Measurements from ENCODE around the gene TM4SF4. TPM values are rescaled to one million over a fixed set of nuclear protein-coding genes. Genes with fewer than 3 reads are reported as not detected.

Gene TM4SF4
- total RNA-seq, 2 experiments from 2014 or later: not detected

DNA sequence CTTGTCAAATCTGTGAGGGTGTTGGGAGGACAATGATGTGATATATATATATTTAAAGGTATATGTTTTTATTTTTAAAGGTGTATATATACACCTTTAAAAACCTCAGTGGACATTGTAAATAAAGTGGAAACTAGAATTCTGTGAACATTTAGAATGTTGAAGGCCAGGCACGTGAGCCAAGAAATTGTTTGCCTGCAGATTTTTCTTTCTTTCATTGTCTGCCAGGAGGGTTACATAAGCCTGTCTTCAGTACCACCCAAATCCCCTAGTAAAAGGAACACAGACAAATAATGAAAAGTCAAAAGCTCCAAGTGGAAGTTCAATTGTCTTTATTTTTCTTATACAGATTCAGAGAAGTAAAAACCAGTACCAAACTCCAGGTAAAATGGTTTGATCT is 42.4 kb downstream of the TM4SF4 start:
- H3K27me3 Mint-ChIP-seq: peaks cover 9% of the 10 kb centered on the region
- ChIA-PET CTCF (no interaction called here), POLR2A (no interaction called here)
- no peak overlapping the region for H3K4me3 Mint-ChIP-seq
- peaks cover 4% of the 10 kb centered on the region for H3K4me1 Mint-ChIP-seq
- H3K9me3 Mint-ChIP-seq: no peaks in the 10 kb centered on the region
- H3K36me3 Mint-ChIP-seq (ENCODE audit: low read depth): no peaks in the 10 kb centered on the region
- H3K27ac Mint-ChIP-seq: no peak overlapping the region
- no peak for DNase-seq

- ChIA-PET CTCF (interaction anchor here (1.4 kb wide), 1 partner anchor 10 kb away, joined by 4 read pairs; no protein-coding TSS in a partner anchor), POLR2A (no interaction called here)
- Mint-ChIP-seq H3K27me3 (peaks cover 10% of the 10 kb centered on the region), H3K27ac (no peak overlapping the region), H3K4me1 (no peaks in the 10 kb centered on the region), H3K4me3 (no peak overlapping the region), H3K36me3 (ENCODE audit: low read depth) (no peaks in the 10 kb centered on the region), H3K9me3 (no peaks in the 10 kb centered on the region)
- no peak for DNase-seq
These were observed 45.4 kb downstream of the TM4SF4 start for GRCh38 chr3:149519912-149520311.

GRCh38 chr3:149523512-149524299 is 49.2 kb downstream of the TM4SF4 start:
- ChIA-PET CTCF (interaction anchor here (0.6 to 1.2 kb wide), 3 partner anchors 11 to 284 kb away, joined by 3 to 5 read pairs (median 3); no protein-coding TSS in a partner anchor), POLR2A (no interaction called here)
- H3K4me3 Mint-ChIP-seq: no peak overlapping the region

DNA sequence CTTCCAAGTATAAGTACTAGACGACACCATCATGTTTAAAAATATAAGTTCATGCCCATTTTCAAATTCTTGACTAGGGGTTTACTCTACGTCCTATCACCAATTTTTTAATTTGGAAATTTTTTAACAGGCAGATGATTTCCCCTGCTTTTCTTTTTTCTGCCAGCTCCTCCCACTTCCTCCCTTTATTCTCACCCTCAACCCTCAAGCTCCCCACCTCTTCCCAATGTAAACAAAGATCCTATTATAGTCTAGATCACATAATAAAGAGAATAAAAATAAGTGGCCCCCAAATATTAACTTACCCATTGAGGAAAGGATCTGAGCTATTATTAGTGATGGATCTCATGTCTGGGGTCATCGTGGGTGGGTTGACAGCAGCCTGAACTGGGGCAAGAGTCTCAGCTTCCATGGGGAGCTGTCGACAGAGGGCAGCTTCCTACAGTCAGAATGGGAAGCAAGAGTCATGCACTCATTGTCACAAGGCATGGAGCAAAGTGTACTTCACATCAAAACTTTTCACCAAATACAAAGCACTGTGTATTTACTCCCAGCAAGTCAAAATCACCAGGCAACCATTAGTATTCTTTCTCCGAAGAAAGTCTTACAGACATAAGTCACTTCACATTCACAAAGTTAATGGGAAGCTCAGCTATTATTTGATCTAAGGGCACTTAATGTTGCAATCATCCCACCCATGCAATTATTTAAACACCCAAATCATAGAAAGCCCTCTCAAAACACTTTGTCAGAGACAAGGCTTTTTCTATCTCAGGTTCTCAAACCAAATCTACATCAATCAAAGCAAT is 53.2 kb downstream of the TM4SF4 start:
- CTCF ChIA-PET: interaction anchor here (0.8 kb wide), 1 partner anchor 14 kb away, joined by 3 read pairs; no protein-coding TSS in a partner anchor

More at GRCh38 chr3:149523512-149524299, 49.2 kb downstream of the TM4SF4 start:
- Mint-ChIP-seq H3K27me3 (peaks cover 4% of the 10 kb centered on the region), H3K9me3 (no peaks in the 10 kb centered on the region), H3K4me1 (no peaks in the 10 kb centered on the region), H3K36me3 (ENCODE audit: low read depth) (no peaks in the 10 kb centered on the region), H3K27ac (no peak overlapping the region)
- DNase-seq: no peak

GRCh38 chr3:149528340-149528650 is 53.8 kb downstream of the TM4SF4 start:
- no peak overlapping the region for H3K4me3 Mint-ChIP-seq
- no peak for DNase-seq
- ChIA-PET CTCF (no interaction called here), POLR2A (no interaction called here)
- no peaks in the 10 kb centered on the region for H3K9me3 Mint-ChIP-seq
- peaks cover 6% of the 10 kb centered on the region for H3K27me3 Mint-ChIP-seq
- H3K36me3 Mint-ChIP-seq (ENCODE audit: low read depth): no peaks in the 10 kb centered on the region
- peaks cover 4% of the 10 kb centered on the region for H3K4me1 Mint-ChIP-seq
- no peak overlapping the region for H3K27ac Mint-ChIP-seq

More for the DNA sequence above, 53.2 kb downstream of the TM4SF4 start:
- peaks cover 3% of the 10 kb centered on the region for H3K4me1 Mint-ChIP-seq
- no peak overlapping the region for H3K27ac Mint-ChIP-seq
- POLR2A ChIA-PET: no interaction called here
- DNase-seq: no peak
- peaks cover 3% of the 10 kb centered on the region for H3K27me3 Mint-ChIP-seq
- no peak overlapping the region for H3K4me3 Mint-ChIP-seq
- H3K36me3 Mint-ChIP-seq (ENCODE audit: low read depth): no peaks in the 10 kb centered on the region
- H3K9me3 Mint-ChIP-seq: no peaks in the 10 kb centered on the region

DNA sequence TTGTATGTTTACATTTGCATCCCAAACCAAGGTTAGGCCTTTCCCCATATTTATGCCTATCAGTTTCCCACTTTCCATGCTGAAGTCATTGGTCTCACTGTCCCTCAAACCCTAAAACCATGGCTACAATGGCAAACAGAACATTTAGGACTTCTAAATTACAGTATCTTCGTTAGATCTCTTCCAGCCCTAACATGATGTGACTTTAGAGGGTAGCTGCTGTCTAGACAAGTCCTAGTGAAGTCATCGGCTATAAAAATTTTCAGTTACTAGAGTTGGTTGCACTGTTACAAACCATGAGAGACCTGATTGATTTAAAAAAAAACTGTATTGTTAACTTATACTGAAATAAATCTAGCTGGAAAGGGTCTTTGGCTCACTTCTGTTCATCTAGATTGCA is 54.6 kb downstream of the TM4SF4 start:
- H3K4me1 Mint-ChIP-seq: peaks cover 4% of the 10 kb centered on the region
- ChIA-PET CTCF (no interaction called here), POLR2A (no interaction called here)
- H3K9me3 Mint-ChIP-seq: no peaks in the 10 kb centered on the region
- peaks cover 6% of the 10 kb centered on the region for H3K27me3 Mint-ChIP-seq
- no peaks in the 10 kb centered on the region for H3K36me3 Mint-ChIP-seq (ENCODE audit: low read depth)
- H3K4me3 Mint-ChIP-seq: no peak overlapping the region
- H3K27ac Mint-ChIP-seq: no peak overlapping the region
- DNase-seq: no peak

DNA sequence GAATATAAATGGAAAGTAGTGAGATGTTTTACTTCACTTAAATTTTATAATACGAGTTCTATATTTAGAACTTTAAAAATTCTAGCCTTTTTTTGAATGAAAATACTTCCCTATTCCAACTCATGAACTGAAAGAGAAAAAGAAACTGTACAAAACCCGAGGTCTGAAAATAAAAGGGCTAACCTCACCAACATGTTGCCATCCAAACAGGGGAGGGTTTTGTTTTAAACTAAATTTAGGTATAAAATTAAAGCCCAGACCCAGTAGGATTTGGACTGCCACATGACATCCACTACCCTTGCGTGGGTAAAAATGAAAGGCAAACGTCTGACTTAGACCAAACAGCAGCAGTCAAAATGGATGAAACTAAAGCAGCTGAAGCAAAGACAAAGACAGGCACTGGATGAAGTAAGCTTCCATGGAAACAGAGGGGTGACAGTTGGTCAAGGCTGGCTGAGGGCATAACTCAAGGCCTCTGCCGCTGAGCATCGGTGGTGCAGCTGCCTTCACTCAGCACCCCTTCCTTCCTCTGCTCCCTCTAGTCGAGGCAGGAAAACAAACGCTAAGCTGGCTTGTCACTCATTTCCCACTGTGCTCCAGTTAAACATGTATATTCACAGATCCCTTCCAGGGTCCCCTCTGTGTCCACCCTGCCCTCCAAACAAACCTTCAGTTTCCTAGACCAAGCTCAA is 58.1 kb downstream of the TM4SF4 start:
- CTCF ChIA-PET: interaction anchor here (1.4 to 2.5 kb wide), 2 partner anchors 239 to 276 kb away, joined by 7 to 8 read pairs; no protein-coding TSS in a partner anchor

DNA sequence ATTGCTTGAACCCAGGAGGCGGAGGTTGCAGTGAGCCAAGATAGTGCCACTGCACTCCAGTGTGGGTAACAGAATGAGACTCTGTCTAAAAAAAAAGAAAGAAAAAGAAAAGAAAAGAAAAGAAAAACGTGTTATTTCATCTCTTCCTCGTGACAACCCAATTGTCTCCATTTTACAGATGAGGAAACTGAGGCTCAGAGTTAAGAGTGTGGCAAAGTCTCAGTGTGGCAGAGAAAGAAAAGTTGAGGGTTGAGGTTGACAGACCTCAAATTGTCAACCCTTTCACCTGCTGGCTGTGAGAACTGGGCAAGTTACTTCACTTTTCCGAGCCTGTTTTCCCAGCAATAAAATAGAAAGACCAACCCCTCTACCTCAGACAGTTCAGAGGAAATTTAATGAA is 59.6 kb downstream of the TM4SF4 start:
- POLR2A ChIA-PET: no interaction called here
- no peaks in the 10 kb centered on the region for H3K9me3 Mint-ChIP-seq

More for the DNA sequence above, 58.1 kb downstream of the TM4SF4 start:
- H3K27ac Mint-ChIP-seq: no peak overlapping the region
- H3K36me3 Mint-ChIP-seq (ENCODE audit: low read depth): no peaks in the 10 kb centered on the region
- no peak for DNase-seq
- peaks cover 4% of the 10 kb centered on the region for H3K4me1 Mint-ChIP-seq
- H3K4me3 Mint-ChIP-seq: no peak overlapping the region
- no peaks in the 10 kb centered on the region for H3K9me3 Mint-ChIP-seq
- POLR2A ChIA-PET: no interaction called here
- peaks cover 3% of the 10 kb centered on the region for H3K27me3 Mint-ChIP-seq

GRCh38 chr3:149534671-149535332 is 60.3 kb downstream of the TM4SF4 start:
- Mint-ChIP-seq H3K9me3 (no peaks in the 10 kb centered on the region), H3K36me3 (ENCODE audit: low read depth) (no peaks in the 10 kb centered on the region), H3K27ac (no peak overlapping the region), H3K4me3 (no peak overlapping the region), H3K27me3 (peaks cover 3% of the 10 kb centered on the region), H3K4me1 (peaks cover 4% of the 10 kb centered on the region)
- DNase-seq: no peak
- ChIA-PET POLR2A (no interaction called here), CTCF (interaction anchor here (1.1 to 1.3 kb wide), 2 partner anchors 21 to 183 kb away, joined by 3 to 4 read pairs; no protein-coding TSS in a partner anchor)

More for the DNA sequence above, 59.6 kb downstream of the TM4SF4 start:
- peaks cover 4% of the 10 kb centered on the region for H3K4me1 Mint-ChIP-seq
- DNase-seq: no peak
- CTCF ChIA-PET: interaction anchor here (1.1 to 1.3 kb wide), 2 partner anchors 20 to 183 kb away, joined by 3 to 4 read pairs; no protein-coding TSS in a partner anchor
- H3K36me3 Mint-ChIP-seq (ENCODE audit: low read depth): no peaks in the 10 kb centered on the region
- no peak overlapping the region for H3K4me3 Mint-ChIP-seq
- H3K27ac Mint-ChIP-seq: no peak overlapping the region
- H3K27me3 Mint-ChIP-seq: peaks cover 3% of the 10 kb centered on the region

DNA sequence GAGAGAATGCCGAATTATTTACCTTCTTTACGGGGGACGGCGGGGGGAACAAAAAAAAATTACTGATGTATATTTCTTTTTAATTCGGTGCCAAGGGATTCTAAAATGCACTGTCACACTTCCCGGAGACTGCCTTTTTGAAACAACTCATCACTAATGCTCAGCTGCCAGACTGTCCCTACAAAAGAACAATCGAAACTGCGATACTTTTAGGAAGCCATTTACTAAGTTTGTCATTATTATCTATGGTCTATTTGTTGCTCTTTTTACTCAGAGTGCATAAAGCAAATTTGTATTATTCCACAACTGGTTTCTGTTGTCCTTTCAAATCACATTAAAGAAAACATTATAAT is 60.8 kb downstream of the TM4SF4 start:
- no peak for DNase-seq
- Mint-ChIP-seq H3K4me1 (peaks cover 4% of the 10 kb centered on the region), H3K36me3 (ENCODE audit: low read depth) (no peaks in the 10 kb centered on the region), H3K27me3 (peaks cover 3% of the 10 kb centered on the region), H3K27ac (no peak overlapping the region), H3K9me3 (no peaks in the 10 kb centered on the region), H3K4me3 (no peak overlapping the region)
- POLR2A ChIA-PET: no interaction called here
- CTCF ChIA-PET: interaction anchor here (1.1 kb wide), 1 partner anchor 21 kb away, joined by 3 read pairs; no protein-coding TSS in a partner anchor

DNA sequence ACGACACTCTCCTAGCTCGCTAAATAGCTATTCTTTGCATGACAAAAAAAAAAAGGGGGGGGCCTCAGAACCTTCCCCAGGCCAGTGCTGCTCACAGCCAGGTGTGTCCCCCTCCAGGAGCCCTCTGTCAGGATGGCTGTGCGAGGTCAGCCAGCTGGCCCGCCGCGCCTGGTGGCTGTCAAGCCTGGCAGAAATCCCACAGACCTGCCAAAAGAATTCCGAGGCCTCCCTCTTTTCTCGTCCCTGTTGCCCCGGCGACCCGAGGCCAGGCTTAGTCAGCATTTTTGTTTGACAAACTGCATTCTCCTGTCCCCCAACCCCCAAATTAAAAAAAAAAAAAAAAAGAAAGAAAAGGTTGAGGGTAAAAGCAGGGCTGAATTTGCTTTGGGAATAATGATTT is 61.9 kb downstream of the TM4SF4 start:
- ChIA-PET POLR2A (no interaction called here), CTCF (no interaction called here)
- DNase-seq: no peak
- Mint-ChIP-seq H3K36me3 (ENCODE audit: low read depth) (no peaks in the 10 kb centered on the region), H3K27ac (no peak overlapping the region), H3K4me3 (no peak overlapping the region), H3K9me3 (no peaks in the 10 kb centered on the region), H3K4me1 (peaks cover 4% of the 10 kb centered on the region), H3K27me3 (peaks cover 3% of the 10 kb centered on the region)

DNA sequence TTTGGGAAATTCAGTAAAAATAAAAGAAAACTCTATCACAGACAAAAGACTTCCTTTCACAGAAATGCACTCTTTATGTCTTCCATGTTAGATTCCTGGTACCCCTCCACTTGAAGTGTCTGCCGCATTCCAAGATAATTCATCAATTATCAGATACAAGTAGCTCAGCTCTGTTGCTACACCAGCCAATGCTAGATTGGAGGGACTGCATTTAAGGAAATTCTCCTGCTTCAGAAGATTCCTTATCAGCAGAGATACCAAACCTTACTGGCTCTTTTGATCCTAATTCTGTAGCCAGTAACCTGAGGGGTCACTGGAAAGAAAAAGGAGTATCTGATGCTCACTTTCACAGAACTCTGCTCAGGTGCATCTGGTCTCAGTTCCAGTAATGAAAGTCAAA is 63.9 kb downstream of the TM4SF4 start:
- Mint-ChIP-seq H3K27me3 (peaks cover 8% of the 10 kb centered on the region), H3K9me3 (no peaks in the 10 kb centered on the region), H3K27ac (no peak overlapping the region), H3K36me3 (ENCODE audit: low read depth) (no peaks in the 10 kb centered on the region), H3K4me3 (no peak overlapping the region), H3K4me1 (no peaks in the 10 kb centered on the region)
- ChIA-PET POLR2A (no interaction called here), CTCF (interaction anchor here (0.6 kb wide), 1 partner anchor 1490 kb away, joined by 3 read pairs; no protein-coding TSS in a partner anchor)
- no peak for DNase-seq
